GM21526 (cell line): ENCODE measurements around the gene YIPF6.
"Not testable (repeated sequence)": the region's sequence is repeated elsewhere in the genome, so short reads cannot be mapped to it uniquely, and the experiment has no call there.

Experiments used
- ATAC-seq: cut with Tn5 transposase; IDR thresholded peaks from one replicate; pipeline ENCODE4 v1.9.1; 2021; ENCODE audit warnings: moderate library complexity; ENCODE audit not compliant: unreplicated experiment, low FRiP score

YIPF6 gene, protein sequence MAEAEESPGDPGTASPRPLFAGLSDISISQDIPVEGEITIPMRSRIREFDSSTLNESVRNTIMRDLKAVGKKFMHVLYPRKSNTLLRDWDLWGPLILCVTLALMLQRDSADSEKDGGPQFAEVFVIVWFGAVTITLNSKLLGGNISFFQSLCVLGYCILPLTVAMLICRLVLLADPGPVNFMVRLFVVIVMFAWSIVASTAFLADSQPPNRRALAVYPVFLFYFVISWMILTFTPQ

DNA sequence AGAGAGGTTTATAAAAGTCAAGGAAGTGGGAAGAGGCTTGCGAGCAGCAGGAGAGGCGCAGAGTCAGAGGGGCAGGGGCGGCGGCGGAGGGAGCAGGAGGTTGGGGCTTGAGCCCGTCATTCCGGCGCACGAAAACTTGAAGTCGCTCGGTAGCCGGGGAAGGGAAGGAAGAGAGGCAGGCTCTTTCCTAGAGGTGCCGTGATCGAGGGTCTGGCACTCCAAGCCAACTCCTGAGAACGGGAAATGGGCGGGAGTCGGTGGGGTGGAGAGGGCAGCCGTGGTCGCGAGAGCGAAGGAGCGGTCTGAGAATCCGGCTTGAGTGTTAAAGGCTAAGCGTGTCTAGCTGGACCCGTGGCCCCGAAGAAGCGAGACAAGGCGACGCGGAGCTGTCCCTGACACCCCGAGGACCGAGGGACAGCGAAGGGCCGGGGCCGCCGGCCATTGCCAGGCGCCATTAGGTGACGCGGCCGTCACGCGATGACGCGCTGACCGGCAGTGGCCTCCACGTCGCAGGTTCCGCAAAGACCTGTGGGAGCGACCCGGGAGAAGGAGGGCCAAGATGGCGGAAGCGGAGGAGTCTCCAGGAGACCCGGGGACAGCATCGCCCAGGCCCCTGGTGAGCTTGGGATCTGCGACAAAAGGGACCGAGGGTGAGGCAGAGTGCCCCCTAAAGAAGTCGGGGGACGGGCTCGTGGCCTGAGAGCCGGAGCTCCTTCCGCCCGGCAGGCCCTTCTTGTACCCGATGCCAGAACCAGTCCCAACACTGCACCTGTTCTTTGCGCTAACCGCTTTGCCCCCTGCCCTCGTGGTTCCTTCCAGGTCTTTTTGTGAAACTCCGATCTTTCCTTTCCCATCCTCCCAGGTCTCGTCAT is at the start of gene YIPF6:
Gene YIPF6, plus strand, starts transcription at position 544 of the 872 bp plus-strand sequence. Its CDS starts 16 bp downstream, at position 560.
- ATAC-seq: peak; percentile 96

DNA sequence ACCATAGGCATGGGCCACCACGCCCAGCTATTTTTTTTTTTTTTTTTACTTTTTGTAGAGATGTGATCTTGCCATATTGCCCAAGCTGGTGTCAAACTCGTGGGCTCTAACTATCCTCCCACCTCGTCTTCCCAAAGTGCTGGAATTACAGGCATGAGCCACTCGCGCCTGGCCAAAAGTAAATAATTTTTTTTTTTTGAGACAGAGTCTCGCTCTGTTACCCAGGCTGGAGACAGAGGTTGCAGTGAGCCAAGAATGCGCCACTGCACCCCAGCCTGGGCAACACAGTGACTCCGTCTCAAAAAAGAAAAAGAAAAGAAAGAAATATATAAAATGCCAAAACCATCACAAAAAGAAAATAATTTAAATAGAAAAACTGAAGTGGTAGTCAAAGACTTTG is 47.1 kb upstream of the YIPF6 start:
- ATAC-seq: no peak

DNA sequence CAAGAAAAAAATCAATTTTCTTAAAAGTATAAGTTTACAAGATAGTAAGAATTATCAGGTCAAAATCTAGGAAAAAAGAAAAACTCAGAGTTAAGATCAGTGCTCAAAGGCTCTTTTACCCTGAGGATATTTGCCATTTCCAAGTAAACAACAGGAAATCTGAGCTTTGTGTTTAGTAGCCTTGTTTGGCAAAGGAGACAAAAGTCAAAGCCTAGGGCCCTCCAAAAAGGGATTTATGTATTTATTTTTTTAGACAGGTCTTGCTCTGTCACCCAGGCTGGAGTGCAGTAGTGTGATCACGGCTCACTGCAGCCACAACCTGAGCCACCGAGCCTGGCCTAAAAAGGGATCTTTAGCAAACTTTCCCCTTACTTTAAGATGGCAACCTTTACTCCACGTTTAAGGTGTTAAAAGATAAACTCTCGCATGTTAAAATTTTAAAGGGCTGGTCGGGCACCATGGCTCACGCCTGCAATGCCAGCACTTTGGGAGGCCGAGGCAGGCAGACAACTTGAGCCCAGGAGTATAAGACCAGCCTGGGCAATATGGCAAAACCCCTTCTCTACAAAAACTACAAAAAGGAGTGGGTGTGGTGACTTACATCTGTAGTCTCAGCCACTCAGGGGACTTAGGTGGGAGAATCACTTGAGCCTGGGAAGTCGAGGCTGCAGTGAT is 44.2 kb upstream of the YIPF6 start:
- no peak for ATAC-seq

DNA sequence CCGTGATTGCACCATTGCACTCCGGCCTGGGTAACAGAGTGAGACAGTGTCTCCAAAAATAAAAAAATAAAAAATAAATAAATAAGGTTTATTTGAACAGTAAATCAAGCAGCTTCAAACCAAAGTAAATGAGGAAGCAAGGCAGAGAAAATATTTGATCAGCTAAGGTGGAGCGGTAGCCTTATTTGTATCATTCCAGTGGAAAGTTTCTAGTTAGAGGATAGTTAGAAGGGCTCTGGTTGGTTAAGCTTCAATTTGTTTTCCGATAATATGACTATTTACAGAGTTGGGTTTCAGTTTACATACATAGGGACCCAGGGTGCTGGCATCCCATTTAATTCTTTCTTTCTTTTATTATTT is 43.7 kb upstream of the YIPF6 start:
- no peak for ATAC-seq

DNA sequence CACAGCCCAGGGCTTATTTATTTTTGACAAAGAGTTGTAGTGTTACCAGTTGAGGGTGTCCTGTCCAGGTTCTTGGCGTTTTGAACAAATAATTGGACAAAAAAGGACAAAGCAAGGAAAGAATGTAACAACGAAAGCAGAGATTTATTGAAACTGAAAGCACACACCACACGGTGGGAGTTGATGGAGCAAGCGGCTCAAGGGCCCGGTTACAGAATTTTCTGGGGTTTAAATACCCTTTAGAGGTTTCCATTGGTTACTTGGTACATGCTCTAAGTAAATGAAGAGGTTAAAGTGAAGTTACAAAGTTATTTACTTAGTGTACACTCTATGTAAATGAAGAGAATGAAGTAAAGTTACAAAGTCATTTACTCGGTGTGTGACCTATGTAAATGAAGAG is 37.8 kb upstream of the YIPF6 start:
- ATAC-seq: no peak

DNA sequence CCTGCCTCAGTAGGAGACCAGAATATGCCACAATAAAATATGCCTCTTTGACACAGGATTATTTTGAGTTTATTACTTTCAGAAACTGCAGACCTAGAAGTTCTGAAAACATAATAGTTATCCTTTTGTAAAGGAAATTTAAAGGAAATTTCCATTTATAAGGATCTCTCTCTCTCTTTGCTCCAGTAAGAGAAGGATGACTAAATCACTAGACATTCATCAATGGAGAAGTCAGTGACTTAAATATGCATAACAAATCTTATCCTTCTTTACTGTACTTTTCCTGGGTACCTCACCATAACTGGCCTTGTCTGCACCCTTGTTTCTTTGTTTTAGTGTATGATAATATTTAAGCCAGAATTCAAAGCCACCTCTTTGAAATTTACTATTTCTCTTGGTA is 37.3 kb upstream of the YIPF6 start:
- ATAC-seq: no peak

DNA sequence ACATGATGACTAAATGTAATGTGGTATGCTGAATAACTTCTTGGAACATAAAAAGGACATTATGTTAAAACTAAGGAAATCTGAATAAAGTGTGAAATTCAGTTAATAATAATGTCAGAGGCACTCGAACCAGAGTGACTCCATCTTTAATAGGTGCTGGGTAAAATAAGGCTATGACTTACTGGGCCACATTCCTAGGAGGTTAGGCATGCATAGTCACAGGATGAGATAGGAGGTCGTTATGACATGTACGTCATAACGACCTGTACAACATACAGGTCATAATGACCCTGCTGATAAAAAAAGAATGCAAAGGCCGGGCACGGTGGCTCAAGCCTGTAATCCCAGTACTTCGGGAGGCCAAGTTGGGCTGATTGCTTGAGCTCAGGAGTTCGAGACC is 36.7 kb upstream of the YIPF6 start:
- ATAC-seq: no peak

DNA sequence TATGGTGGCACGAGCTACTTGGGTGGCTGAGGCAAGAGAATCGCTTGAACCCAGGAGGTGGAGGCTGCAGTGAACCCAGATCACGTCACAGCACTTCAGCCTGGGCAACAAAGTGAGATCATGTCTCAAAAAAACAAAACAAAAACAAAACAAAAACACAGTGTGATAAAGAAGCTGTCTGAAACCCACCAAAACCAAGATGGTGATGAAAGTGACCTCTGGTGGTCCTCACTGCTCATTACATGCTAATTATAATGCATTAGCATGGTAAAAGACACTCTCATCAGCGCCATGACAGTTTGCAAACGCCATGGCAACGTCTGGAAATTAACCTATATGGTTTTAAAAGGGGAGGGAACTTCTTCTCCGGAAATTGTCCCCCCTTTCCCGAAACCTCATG is 36.2 kb upstream of the YIPF6 start:
- ATAC-seq: peak; percentile 58

DNA sequence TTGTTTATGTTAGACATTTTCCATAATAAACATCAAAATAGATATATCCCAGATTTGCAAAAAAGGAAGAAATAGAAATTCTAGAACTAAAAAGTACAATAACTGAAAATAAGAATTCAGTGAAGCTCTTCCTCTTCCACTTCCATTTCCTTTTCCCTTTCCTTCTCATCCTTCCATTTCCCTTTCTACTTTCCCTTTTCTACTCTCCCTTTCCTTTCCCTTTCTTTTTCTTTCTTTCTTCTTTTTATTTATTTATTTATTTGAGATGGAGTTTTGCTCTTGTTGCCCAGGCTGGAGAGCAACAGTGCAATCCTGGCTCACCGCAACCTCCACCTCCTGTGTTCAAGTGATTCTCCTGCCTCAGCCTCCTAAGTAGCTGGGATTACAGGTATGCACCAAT is 35.0 kb upstream of the YIPF6 start:
- no peak for ATAC-seq

DNA sequence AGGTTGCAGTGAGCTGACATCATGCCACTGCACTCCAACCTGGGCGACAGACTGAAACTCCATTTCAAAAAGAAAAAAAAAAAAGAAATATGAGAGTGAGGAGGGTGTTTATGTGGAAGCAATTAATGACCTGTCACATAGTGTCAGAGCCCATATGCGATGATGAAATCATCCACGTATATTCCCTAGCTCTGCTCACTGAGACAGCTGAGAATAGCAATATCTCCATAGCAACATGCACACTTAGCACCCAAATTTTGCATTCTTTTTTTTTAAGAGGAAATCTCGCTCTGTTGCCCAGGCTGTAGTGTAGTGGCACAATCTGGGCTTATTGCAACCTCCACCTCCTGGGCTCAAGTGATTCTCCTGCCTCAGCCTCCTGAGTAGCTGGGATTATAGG is 34.1 kb upstream of the YIPF6 start:
- no peak for ATAC-seq

DNA sequence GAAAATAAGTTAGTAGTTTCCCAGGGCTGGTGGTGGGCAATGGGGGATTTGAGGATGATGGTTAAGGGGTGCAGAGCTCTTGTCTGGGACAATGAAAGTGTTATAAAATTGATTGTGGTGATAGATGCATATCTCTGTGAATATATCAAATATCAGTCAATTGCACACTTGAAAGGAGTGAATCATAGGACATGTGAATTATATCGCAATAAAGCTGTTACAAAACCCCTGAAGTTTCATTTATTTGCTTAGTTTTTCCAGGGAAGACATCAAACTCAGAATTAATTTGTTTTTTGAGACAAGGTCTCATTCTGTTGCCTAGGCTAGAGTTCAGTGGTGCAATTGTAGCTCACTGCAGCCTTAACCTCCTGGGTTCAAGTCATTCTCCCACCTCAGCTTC is 17.9 kb upstream of the YIPF6 start:
- ATAC-seq: no peak

DNA sequence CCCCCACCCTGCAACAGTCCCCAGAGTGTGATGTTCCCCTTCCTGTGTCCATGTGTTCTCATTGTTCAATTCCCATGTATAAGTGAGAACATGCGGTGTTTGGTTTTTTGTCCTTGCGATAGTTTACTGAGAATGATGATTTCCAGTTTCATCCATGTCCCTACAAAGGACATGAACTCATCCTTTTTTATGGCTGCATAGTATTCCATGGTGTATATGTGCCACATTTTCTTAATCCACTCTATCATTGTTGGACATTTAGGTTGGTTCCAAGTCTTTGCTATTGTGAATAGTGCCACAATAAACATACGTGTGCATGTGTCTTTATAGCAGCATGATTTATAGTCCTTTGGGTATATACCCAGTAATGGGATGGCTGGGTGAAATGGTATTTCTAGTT is 12.7 kb upstream of the YIPF6 start:
- ATAC-seq: not testable (repeated sequence)

DNA sequence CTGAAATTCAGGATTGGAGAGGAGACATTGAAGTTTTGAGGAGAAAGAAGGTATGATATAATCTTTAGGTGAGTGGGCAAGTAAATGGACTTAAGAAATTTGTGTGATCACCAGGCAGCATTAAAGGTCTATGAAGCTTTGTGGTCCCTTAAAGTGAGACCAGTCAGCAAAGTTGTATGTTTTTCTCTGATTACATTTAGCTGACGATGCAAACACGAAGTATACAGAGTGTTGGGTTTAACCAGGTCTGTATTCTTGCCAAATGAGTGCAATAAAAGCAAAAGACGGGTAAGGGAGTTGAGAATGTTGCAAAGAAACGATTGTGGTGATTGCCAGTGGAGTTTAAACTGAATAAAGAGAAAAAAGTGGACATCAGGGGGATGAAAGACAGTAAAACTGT is 11.6 kb upstream of the YIPF6 start:
- ATAC-seq: no peak

DNA sequence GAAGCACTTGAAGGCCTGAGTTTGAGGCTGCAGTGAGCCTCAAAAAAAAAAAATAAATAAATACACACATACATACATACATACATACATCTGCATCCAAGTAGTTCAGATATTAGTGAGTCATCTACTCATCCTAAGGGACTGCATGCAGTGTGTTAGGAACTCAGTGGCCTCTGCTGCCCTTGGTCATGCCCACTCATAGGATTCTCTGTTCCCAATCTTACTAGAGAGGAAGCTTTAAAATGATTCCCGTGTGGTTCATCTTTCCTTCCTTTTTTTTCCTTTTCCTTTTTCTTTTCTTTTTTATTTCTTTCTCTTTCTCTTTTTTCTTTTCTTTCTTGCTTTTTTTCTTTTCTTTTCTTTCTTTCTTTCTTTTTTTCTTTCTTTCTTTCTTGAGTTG is 10.9 kb upstream of the YIPF6 start:
- no peak for ATAC-seq

DNA sequence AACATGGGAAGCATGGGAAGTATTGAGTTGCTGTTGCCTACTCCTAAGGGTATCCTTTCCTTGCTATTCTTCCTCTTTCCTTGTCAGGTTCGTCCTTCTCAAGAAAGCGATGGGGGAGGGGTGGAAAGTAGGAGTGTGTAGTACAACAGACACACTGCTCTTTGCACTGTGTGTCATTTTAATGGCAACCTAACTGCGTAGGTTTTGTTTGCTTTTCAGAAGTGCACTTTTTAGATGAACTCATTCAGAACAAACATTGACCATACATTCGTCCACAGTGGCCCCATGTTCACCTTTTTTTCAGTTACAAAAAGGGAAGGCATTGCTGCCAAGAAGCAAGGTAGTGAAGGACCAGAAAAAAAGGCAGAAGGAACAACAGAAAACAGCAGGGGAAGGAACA is 10.2 kb upstream of the YIPF6 start:
- no peak for ATAC-seq

DNA sequence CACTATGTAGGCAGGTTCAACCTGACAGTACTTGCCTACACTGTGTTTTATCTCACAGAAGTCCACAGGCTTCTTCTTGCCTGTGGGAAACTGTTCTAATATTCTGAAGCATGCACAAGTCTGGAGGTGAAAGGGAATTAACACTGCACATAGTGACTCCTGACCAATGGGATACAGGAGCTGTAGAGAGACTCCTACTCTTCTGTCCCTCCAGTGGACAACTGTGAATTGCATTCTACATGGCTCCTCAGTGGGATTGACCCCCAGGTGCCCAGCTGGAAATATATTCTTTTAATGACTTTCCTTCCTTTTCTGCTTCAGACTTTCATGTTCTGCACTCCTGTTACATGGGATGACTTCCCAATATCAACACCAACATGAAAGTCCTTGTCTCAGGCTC is 8.2 kb upstream of the YIPF6 start:
- no peak for ATAC-seq

DNA sequence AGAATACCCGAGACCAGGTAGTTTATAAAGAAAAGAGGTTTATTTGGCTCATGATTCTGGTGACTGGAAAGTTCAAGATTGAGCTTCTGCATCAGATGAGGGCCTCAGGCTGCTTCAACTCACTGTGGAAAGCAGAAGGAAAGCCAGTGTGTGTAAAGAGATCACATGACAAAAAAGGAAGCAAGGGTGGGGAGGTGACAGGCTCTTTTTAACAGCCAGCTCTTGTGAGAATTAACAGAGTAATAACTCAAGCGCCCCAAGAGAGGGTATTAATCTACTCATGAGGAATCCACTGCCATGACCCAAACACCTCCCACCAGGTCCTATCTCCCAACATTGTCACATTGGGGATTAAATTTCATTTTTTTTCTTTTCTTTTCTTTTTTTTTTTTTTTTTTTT is 6.3 kb upstream of the YIPF6 start:
- ATAC-seq: no peak

DNA sequence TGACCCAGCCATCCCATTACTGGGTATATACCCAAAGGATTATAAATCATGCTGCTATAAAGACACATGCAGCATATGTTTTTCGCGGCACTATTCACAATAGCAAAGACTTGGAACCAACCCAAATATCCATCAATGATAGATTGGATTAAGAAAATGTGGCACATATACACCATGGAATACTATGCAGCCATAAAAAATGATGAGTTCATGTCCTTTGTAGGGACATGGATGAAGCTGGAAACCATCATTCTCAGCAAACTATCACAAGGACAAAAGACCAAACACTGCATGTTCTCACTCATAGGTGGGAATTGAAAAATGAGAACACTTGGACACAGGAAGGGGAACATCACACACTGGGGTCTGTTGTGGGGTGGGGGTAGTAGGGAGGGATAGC is 5.1 kb upstream of the YIPF6 start:
- not testable (repeated sequence) for ATAC-seq

DNA sequence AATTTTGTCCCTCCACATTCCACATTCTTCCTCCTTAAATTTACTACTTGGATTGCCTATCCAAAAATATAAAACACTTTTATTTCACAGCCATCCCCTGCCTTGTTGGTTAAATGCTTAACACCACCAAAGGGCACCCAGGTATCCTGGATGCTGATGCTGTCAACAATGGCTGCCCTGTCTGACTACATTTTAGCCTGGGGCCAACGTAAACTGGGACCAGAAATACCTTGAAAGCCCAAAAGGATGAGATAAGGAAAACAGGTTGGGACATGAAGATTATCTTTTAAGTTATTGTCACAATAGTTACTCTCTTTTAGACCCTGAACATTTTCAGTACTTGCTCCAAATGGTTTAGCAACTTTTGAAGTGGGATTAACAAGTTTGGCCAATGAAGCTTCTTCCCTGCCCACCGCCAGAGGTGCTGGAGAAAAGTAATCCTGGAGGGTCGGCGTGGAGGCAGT is 775 bp upstream of the YIPF6 start:
- ATAC-seq: no peak

DNA sequence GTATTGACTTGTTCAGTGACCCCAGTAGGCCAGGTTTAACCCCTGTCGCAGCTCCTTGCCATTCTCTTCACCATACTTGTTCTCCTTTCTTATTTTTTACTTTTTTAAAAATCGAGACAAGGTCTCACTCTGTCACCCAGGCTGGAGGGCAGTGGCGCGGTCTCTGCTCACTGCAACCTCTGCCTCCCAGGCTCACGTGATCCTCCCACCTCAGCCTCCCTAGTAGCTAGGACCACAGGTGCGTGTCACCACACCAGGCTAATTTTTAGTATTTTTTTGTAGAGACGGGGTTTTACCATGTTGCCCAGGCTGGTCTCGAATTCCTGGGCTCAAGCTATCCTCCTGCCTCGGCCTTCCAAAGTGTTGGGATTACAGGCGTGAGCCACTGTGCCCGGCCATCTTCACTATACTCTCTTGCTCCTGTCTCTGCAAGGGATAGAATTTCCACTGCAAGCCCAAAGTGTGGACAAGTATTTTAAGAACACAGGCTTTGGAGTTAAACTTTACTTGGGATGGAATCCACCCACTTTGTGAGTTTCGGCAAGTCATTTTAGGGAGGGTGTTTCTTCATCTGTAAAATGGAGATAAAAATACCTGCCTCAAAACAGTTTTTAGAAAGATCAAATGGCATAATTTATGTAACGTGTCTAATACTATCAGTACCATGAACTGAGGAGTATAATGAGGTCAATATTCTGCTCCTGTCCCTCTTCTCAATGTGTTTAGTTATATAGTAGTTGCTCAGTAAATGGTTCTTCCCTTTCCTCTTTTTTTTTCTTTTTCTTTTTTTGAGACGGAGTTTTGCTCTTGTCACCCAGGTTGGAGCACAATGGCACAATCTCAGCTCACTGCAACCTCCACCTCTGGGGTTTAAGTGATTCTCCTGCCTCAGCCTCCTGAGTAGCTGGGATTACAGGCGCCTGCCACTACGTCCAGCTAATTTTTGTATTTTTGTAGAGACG is 973 bp downstream of the YIPF6 start:
- ATAC-seq: no peak
